A549 (cell line): Measurements from ENCODE around the gene ACVR1B.

Source experiments
- EP300 ChIP-seq, 2 experiments: fragments of >200 bp; sonication (Bioruptor Twin); formaldehyde crosslinking; IDR thresholded peaks; 2 replicates in 1 of 2; 3 replicates in 1 of 2; pipeline ENCODE4 v1.6.1; 2016 to 2017
- POLR2A ChIP-seq: IDR thresholded peaks from 2 replicates; pipeline ENCODE4 v1.6.1; 2012; ENCODE audit warnings: mild to moderate bottlenecking, low read length
- RFX5 ChIP-seq: fragments of 450-650 bp; IDR thresholded peaks from 2 replicates; pipeline ENCODE4 v1.7.1; 2014; ENCODE audit warnings: antibody characterized with exemption, mild to moderate bottlenecking, moderate library complexity
- TP53 ChIP-seq: fragments of 250-450 bp; sonication (Bioruptor Pico); IDR thresholded peaks from 2 replicates; pipeline ENCODE4 v1.5.0; 2021; ENCODE audit warnings: mild to moderate bottlenecking, moderate library complexity
- USF2 ChIP-seq: fragments of 450-650 bp; IDR thresholded peaks from 2 replicates; pipeline ENCODE4 v1.6.1; 2014; ENCODE audit warnings: antibody characterized with exemption
- TF ChIP-seq, protein P1 (sequence below): fragments of >200 bp; sonication (Bioruptor Twin); formaldehyde crosslinking; IDR thresholded peaks from 3 replicates; pipeline ENCODE4 v1.5.1; 2016

GRCh38 chr12:51969643-51970042 lies 18.1 kb downstream of the ACVR1B start:
- no peak for TF ChIP-seq TP53 (CRISPR knock-in tag)
- TF ChIP-seq, protein P1, sequence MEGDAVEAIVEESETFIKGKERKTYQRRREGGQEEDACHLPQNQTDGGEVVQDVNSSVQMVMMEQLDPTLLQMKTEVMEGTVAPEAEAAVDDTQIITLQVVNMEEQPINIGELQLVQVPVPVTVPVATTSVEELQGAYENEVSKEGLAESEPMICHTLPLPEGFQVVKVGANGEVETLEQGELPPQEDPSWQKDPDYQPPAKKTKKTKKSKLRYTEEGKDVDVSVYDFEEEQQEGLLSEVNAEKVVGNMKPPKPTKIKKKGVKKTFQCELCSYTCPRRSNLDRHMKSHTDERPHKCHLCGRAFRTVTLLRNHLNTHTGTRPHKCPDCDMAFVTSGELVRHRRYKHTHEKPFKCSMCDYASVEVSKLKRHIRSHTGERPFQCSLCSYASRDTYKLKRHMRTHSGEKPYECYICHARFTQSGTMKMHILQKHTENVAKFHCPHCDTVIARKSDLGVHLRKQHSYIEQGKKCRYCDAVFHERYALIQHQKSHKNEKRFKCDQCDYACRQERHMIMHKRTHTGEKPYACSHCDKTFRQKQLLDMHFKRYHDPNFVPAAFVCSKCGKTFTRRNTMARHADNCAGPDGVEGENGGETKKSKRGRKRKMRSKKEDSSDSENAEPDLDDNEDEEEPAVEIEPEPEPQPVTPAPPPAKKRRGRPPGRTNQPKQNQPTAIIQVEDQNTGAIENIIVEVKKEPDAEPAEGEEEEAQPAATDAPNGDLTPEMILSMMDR = no peak
- TF ChIP-seq EP300 (IDR thresholded peaks at IDR 0.05) = no peak
- TF ChIP-seq RFX5 = no peak
- no peak for TF ChIP-seq POLR2A
- no peak for TF ChIP-seq USF2
